Esophagus muscularis mucosa (tissue), 4 donors: ENCODE results near the gene KCNQ1. TPM values are rescaled to one million over a fixed set of nuclear protein-coding genes. Genes with fewer than 3 reads are reported as not detected.

ENCODE experiments used
- DNase-seq: peaks from one replicate; pipeline ENCODE4 v3.0.0-alpha.2; 2017; ENCODE audit errors: extremely low spot score
- H3K27ac ChIP-seq, 4 donors: fragments of 200-600 bp; sonication (generic); replicated peaks in 1 of 4; 1 replicate in 3 of 4; 2 replicates in 1 of 4; pipeline ENCODE4 v1.5.1; 2016 to 2019; ENCODE audit warnings: mild to moderate bottlenecking in 1 of 4
- H3K27me3 ChIP-seq, 4 donors: fragments of 200-600 bp; sonication (generic); one replicate each; pipeline versions ENCODE4 v1.5.1 to v1.6.0; 2016 to 2019
- H3K36me3 ChIP-seq, 4 donors: fragments of 200-600 bp; sonication (generic); one replicate each; pipeline ENCODE4 v1.5.1; 2016 to 2019
- H3K4me1 ChIP-seq, 4 donors: fragments of 200-600 bp; sonication (generic); one replicate each; pipeline ENCODE4 v1.5.1; 2016 to 2019
- H3K4me3 ChIP-seq, 4 donors: fragments of 200-600 bp; sonication (generic); 1 replicate in 2 of 4; 2 replicates in 2 of 4; pipeline ENCODE4 v1.5.1; 2016 to 2019; ENCODE audit warnings: mild to moderate bottlenecking in 4 of 4, moderate library complexity in 1 of 4
- H3K9me3 ChIP-seq, 4 donors: fragments of 200-600 bp; sonication (generic); 1 replicate in 3 of 4; 2 replicates in 1 of 4; pipeline ENCODE4 v1.5.1; 2016 to 2019
- CTCF ChIP-seq, 3 experiments: fragments of 200-600 bp in 2 of 3; fragments of 450-650 bp in 1 of 3; sonication (generic) in 2 of 3; IDR thresholded peaks; one replicate each; pipeline ENCODE4 v1.5.1; 2017 to 2019; ENCODE audit warnings: antibody characterized with exemption in 3 of 3, mild to moderate bottlenecking in 2 of 3, moderate library complexity in 1 of 3
- EP300 ChIP-seq: sonication (generic); formaldehyde crosslinking; IDR thresholded peaks from one replicate; pipeline ENCODE4 v1.6.1; 2017; ENCODE audit warnings: antibody characterized with exemption
- POLR2A ChIP-seq: fragments of 450-650 bp; IDR thresholded peaks from one replicate; pipeline ENCODE4 v1.6.1; 2017; ENCODE audit warnings: antibody characterized with exemption, moderate library complexity, mild to moderate bottlenecking, low read depth
- POLR2AphosphoS5 ChIP-seq, 2 donors: sonication (generic); formaldehyde crosslinking; IDR thresholded peaks; one replicate each; pipeline ENCODE4 v1.6.1; 2017; ENCODE audit warnings: antibody characterized with exemption in 2 of 2
- WGBS: methylation state at CpG from one replicate; pipeline ENCODE4 v1.1.5; 2018; 5-methylcytosine and 5-hydroxymethylcytosine counted together
- intact Hi-C: fragments of 100-400 bp; cut with DNase I; formaldehyde crosslinking; loops from one replicate; pipeline ENCODE4 v1.15.1; 2023
- total RNA-seq, 4 donors: library from RNA; depleted of rRNA; stranded (reverse); fragments of >200 nt; gene quantifications; one replicate each; pipeline versions ENCODE4 v1.1.0 to v1.2.1, GENCODE V29; 2016

KCNQ1 gene
- total RNA-seq, 4 donors from 2014 or later, result 2.1 to 5.9 (median 4.3) TPM

DNA sequence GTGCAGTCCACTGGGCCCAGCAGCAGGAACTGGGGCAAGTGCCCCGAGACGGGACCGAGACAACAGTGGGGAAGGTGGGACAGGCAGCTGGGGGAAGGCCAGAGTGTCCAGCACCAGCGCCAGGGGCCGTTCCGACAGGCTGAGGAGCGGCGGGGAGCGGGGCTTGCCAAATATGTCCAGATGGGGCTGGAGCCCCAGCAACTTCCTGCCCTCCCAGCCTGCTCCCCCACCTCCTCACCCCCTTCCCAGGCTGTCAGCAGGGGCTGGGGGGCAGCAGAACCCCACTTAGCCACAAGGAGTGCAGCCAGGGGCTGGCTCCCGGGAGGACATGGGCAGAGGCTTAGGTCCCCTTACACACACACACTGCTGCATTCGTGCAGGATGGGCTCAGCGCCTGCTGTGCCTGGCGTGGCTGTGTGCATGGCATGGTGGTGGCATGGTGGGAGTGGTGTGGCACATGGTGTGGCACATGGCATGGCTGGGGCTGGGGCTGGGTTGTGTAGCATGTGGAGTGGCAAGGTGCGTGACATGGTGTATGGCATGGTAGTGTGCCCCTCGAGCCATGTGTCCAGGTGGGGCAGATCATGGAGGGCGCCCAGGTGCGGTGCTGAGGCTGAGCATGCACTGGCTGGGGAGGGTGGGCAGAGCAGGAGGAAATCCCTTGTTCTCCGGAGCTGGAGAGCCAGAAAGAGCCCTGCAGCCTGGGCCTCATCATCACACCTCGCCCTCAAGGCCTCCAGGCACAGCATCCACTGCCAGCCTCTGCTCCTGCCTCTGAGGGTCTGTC, 389.1 kb downstream of the KCNQ1 start:
- Histone ChIP-seq H3K27ac (no peak overlapping the region), H3K36me3 (no peaks in the 10 kb centered on the region), H3K4me3 (no peak overlapping the region), H3K9me3 (peaks cover 0 to 7% (median 2%) of the 10 kb centered on the region in 4 donors), H3K4me1 (peaks cover 20 to 30% (median 23%) of the 10 kb centered on the region in 4 donors), H3K27me3 (no peaks in the 10 kb centered on the region)
- TF ChIP-seq CTCF (IDR thresholded peaks at IDR 0.05) (no peak), EP300 (no peak), POLR2A (no peak), POLR2AphosphoS5 (IDR thresholded peaks at IDR 0.05) (no peak)
- WGBS, result 93% methylated on average over 13 of the region's 19 CpGs
- intact Hi-C loops, result loop anchor here (5.0 kb wide), 1 partner anchor 48 kb away; no protein-coding TSS in a partner anchor
- DNase-seq, result no peak

GRCh38 chr11:2834503-2835273, 389.9 kb downstream of the KCNQ1 start:
- Histone ChIP-seq H3K36me3 (no peaks in the 10 kb centered on the region), H3K4me3 (no peak overlapping the region), H3K9me3 (no peaks in the 10 kb centered on the region), H3K4me1 (peaks cover 20 to 33% (median 23%) of the 10 kb centered on the region in 4 donors), H3K27ac (no peak overlapping the region), H3K27me3 (no peaks in the 10 kb centered on the region)
- intact Hi-C loops, result loop anchor here (5.0 kb wide), 1 partner anchor 48 kb away; no protein-coding TSS in a partner anchor
- no peak for DNase-seq
- TF ChIP-seq POLR2A (no peak), POLR2AphosphoS5 (IDR thresholded peaks at IDR 0.05) (no peak), EP300 (no peak), CTCF (IDR thresholded peaks at IDR 0.05) (no peak)
- 80% methylated on average over 6 of the region's 16 CpGs for WGBS

- Histone ChIP-seq H3K27ac (no peak overlapping the region), H3K36me3 (no peaks in the 10 kb centered on the region), H3K4me3 (no peak overlapping the region), H3K27me3 (no peaks in the 10 kb centered on the region), H3K9me3 (no peaks in the 10 kb centered on the region), H3K4me1 (peaks cover 20 to 33% (median 23%) of the 10 kb centered on the region in 4 donors)
- WGBS, result 88% methylated on average over 3 of the region's 6 CpGs
- intact Hi-C loops, result no loop called here
- no peak for DNase-seq
- TF ChIP-seq EP300 (no peak), POLR2A (no peak), CTCF (IDR thresholded peaks at IDR 0.05) (no peak), POLR2AphosphoS5 (IDR thresholded peaks at IDR 0.05) (no peak)
These were observed 390.5 kb downstream of the KCNQ1 start for GRCh38 chr11:2835296-2835695.

- no peak for DNase-seq
- Histone ChIP-seq H3K4me3 (no peak overlapping the region), H3K9me3 (no peaks in the 10 kb centered on the region), H3K4me1 (peaks cover 20 to 32% (median 23%) of the 10 kb centered on the region in 4 donors), H3K27me3 (no peaks in the 10 kb centered on the region), H3K27ac (no peak overlapping the region), H3K36me3 (no peaks in the 10 kb centered on the region)
- TF ChIP-seq POLR2A (no peak), POLR2AphosphoS5 (IDR thresholded peaks at IDR 0.05) (no peak), CTCF (IDR thresholded peaks at IDR 0.05) (no peak), EP300 (no peak)
- intact Hi-C loops, result no loop called here
- WGBS, result 93% methylated on average over 17 of the region's 17 CpGs
These were observed 390.9 kb downstream of the KCNQ1 start for GRCh38 chr11:2835751-2836150.
